Tibial nerve (tissue), 3 donors: ENCODE results near the gene VEGFB.

Experiments used
- POLR2A ChIP-seq, 2 donors: fragments of 450-650 bp; IDR thresholded peaks; one replicate each; pipeline ENCODE4 v1.6.1; 2017; ENCODE audit warnings: antibody characterized with exemption in 2 of 2, mild to moderate bottlenecking in 2 of 2, moderate library complexity in 2 of 2
- TF ChIP-seq, protein P1 (sequence below), 5 experiments: fragments of 200-600 bp in 3 of 5; fragments of 450-650 bp in 2 of 5; sonication (generic) in 3 of 5; IDR thresholded peaks; one replicate each; pipeline ENCODE4 v1.5.1; 2016 to 2019; ENCODE audit warnings: antibody characterized with exemption in 5 of 5, mild to moderate bottlenecking in 3 of 5, moderate library complexity in 2 of 5

DNA sequence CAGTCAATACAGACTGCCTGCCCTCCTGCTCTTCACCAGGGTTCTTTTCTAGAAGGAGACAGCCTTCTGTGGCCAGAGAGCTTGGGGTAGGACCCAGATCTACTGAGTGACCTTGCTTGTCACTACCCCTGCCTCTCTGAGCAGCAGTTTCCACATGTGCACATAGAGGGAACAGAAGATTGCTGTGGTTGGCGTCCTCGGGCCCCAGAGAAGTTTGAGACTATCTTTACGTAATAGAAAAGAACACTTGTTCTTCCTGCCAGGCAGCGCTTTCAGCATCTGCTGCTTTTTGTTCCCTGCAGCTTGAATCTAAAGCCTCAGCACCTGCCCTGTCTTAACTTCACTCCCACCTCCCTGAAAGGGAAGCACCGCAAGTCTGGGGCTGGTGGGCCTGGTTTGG is 4.6 kb downstream of the VEGFB start:
- TF ChIP-seq, protein P1, sequence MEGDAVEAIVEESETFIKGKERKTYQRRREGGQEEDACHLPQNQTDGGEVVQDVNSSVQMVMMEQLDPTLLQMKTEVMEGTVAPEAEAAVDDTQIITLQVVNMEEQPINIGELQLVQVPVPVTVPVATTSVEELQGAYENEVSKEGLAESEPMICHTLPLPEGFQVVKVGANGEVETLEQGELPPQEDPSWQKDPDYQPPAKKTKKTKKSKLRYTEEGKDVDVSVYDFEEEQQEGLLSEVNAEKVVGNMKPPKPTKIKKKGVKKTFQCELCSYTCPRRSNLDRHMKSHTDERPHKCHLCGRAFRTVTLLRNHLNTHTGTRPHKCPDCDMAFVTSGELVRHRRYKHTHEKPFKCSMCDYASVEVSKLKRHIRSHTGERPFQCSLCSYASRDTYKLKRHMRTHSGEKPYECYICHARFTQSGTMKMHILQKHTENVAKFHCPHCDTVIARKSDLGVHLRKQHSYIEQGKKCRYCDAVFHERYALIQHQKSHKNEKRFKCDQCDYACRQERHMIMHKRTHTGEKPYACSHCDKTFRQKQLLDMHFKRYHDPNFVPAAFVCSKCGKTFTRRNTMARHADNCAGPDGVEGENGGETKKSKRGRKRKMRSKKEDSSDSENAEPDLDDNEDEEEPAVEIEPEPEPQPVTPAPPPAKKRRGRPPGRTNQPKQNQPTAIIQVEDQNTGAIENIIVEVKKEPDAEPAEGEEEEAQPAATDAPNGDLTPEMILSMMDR (IDR thresholded peaks at IDR 0.05): no peak
- TF ChIP-seq POLR2A (IDR thresholded peaks at IDR 0.05): no peak
